ENCODE measurements around the gene CALHM5.
A peak's percentile ranks its signal among the peaks of the same experiment; 100 is the strongest.

CALHM5 gene

GRCh38 chr6:116518621-116519368, 7.4 kb downstream of the CALHM5 start (continued):
- TF ChIP-seq ISL1 (CRISPR knock-in tag; IDR thresholded peaks at IDR 0.05) (no peak), ZNF565 (CRISPR knock-in tag; conservative IDR thresholded peaks at IDR 0.05; ENCODE audit: low read depth) (no peak), ZFP30 (CRISPR knock-in tag; IDR thresholded peaks at IDR 0.05) (no peak), RARB (CRISPR knock-in tag; IDR thresholded peaks at IDR 0.05) (no peak)

GRCh38 chr6:116522896-116523295, 11.5 kb downstream of the CALHM5 start:
- no peak for TF ChIP-seq SNAI2 (CRISPR knock-in tag; IDR thresholded peaks at IDR 0.05)
- no peak for TF ChIP-seq CSDC2 (CRISPR knock-in tag; IDR thresholded peaks at IDR 0.05)
- no peak for TF ChIP-seq ZFP30 (CRISPR knock-in tag; IDR thresholded peaks at IDR 0.05)
- no peak for TF ChIP-seq TSHZ2 (CRISPR knock-in tag; IDR thresholded peaks at IDR 0.05)
- no peak for TF ChIP-seq ZNF70 (CRISPR knock-in tag; IDR thresholded peaks at IDR 0.05)
- ATAC-seq, result no peak

- no peak for TF ChIP-seq ZFP30 (CRISPR knock-in tag; IDR thresholded peaks at IDR 0.05)
- no peak for TF ChIP-seq SNAI2 (CRISPR knock-in tag; IDR thresholded peaks at IDR 0.05)
- no peak for TF ChIP-seq ZFP3 (CRISPR knock-in tag; IDR thresholded peaks at IDR 0.05)
- no peak for TF ChIP-seq OSR1 (CRISPR knock-in tag; IDR thresholded peaks at IDR 0.05)
- no peak for TF ChIP-seq ESRRG (CRISPR knock-in tag; IDR thresholded peaks at IDR 0.05)
- no peak for TF ChIP-seq BACH2 (CRISPR knock-in tag; IDR thresholded peaks at IDR 0.05; ENCODE audit: borderline replicate concordance)
- no peak for TF ChIP-seq ZNF70 (CRISPR knock-in tag; IDR thresholded peaks at IDR 0.05)
- TF ChIP-seq POU6F1 (CRISPR knock-in tag; IDR thresholded peaks at IDR 0.05; ENCODE audit: borderline replicate concordance, low read depth), result no peak
- no peak for TF ChIP-seq CSRNP3 (CRISPR knock-in tag; IDR thresholded peaks at IDR 0.05)
- TF ChIP-seq, protein P1, sequence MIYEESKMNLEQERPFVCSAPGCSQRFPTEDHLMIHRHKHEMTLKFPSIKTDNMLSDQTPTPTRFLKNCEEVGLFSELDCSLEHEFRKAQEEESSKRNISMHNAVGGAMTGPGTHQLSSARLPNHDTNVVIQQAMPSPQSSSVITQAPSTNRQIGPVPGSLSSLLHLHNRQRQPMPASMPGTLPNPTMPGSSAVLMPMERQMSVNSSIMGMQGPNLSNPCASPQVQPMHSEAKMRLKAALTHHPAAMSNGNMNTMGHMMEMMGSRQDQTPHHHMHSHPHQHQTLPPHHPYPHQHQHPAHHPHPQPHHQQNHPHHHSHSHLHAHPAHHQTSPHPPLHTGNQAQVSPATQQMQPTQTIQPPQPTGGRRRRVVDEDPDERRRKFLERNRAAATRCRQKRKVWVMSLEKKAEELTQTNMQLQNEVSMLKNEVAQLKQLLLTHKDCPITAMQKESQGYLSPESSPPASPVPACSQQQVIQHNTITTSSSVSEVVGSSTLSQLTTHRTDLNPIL (CRISPR knock-in tag; IDR thresholded peaks at IDR 0.05; ENCODE audit: low read depth), result no peak
- TF ChIP-seq ARNTL (CRISPR knock-in tag; IDR thresholded peaks at IDR 0.05; ENCODE audit: borderline replicate concordance, low read depth), result no peak
- TF ChIP-seq PPARA (CRISPR knock-in tag; IDR thresholded peaks at IDR 0.05; ENCODE audit: borderline replicate concordance), result no peak
- no peak for TF ChIP-seq TCF4 (CRISPR knock-in tag; IDR thresholded peaks at IDR 0.05; ENCODE audit: borderline replicate concordance)
- TF ChIP-seq RARB (CRISPR knock-in tag; IDR thresholded peaks at IDR 0.05), result no peak
- ATAC-seq, result no peak
Measured at GRCh38 chr6:116524236-116524635, 12.8 kb downstream of the CALHM5 start.

DNA sequence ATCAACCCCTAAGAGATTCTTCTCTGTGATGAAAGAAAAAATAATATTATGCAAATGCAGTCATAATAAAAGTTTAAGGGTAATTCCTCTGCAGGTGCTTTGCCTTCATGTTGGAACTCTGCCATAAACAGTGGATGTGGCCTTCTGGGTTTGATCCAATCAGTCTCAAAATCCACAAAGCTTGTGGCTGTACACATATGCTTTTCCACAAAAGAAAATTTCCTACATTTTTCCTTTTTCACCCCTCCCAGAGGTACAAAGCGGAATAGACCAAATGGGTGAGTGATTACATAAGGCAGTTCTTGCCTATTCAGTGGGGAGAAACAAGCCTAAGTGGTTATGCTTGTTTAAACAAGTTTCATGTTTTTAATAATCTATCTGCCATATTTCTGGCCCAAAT, 16.7 kb downstream of the CALHM5 start:
- ATAC-seq, result no peak
- no peak for TF ChIP-seq BACH2 (CRISPR knock-in tag; IDR thresholded peaks at IDR 0.05; ENCODE audit: borderline replicate concordance)

GRCh38 chr6:116528780-116529179, 17.3 kb downstream of the CALHM5 start:
- peak; percentile 75 for ATAC-seq
- TF ChIP-seq ESRRG (CRISPR knock-in tag; IDR thresholded peaks at IDR 0.05) (no peak), TCF4 (CRISPR knock-in tag; IDR thresholded peaks at IDR 0.05; ENCODE audit: borderline replicate concordance) (no peak), ZFP30 (CRISPR knock-in tag; IDR thresholded peaks at IDR 0.05) (no peak), ARNTL (CRISPR knock-in tag; IDR thresholded peaks at IDR 0.05; ENCODE audit: borderline replicate concordance, low read depth) (no peak), CSDC2 (CRISPR knock-in tag; IDR thresholded peaks at IDR 0.05) (no peak), ZNF70 (CRISPR knock-in tag; IDR thresholded peaks at IDR 0.05) (no peak), OSR1 (CRISPR knock-in tag; IDR thresholded peaks at IDR 0.05) (no peak), ZNF8 (CRISPR knock-in tag; IDR thresholded peaks at IDR 0.05) (no peak), CSRNP3 (CRISPR knock-in tag; IDR thresholded peaks at IDR 0.05) (no peak), TOX (CRISPR knock-in tag; IDR thresholded peaks at IDR 0.05; ENCODE audit: borderline replicate concordance) (no peak), ZC3H10 (CRISPR knock-in tag; IDR thresholded peaks at IDR 0.05) (no peak), BACH2 (CRISPR knock-in tag; IDR thresholded peaks at IDR 0.05; ENCODE audit: borderline replicate concordance) (no peak)
- TF ChIP-seq, protein P2, sequence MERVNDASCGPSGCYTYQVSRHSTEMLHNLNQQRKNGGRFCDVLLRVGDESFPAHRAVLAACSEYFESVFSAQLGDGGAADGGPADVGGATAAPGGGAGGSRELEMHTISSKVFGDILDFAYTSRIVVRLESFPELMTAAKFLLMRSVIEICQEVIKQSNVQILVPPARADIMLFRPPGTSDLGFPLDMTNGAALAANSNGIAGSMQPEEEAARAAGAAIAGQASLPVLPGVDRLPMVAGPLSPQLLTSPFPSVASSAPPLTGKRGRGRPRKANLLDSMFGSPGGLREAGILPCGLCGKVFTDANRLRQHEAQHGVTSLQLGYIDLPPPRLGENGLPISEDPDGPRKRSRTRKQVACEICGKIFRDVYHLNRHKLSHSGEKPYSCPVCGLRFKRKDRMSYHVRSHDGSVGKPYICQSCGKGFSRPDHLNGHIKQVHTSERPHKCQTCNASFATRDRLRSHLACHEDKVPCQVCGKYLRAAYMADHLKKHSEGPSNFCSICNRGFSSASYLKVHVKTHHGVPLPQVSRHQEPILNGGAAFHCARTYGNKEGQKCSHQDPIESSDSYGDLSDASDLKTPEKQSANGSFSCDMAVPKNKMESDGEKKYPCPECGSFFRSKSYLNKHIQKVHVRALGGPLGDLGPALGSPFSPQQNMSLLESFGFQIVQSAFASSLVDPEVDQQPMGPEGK (CRISPR knock-in tag; IDR thresholded peaks at IDR 0.05; ENCODE audit: borderline replicate concordance), result no peak

Data from SK-N-SH treated with all-trans-retinoic acid at 6 μM for 48 hours (cell line).